Stimulated activated CD4-positive, alpha-beta T cell treated with anti-CD3 and anti-CD28 coated beads, Interleukin-12 subunit alpha, Interleukin-12 subunit beta, amount 100 ng/mL, for 48 hours (primary cell): ENCODE data around the gene ANAPC4.
"Not testable (repeated sequence)": the region's sequence is repeated elsewhere in the genome, so short reads cannot be mapped to it uniquely, and the experiment has no call there.

Experiments used
- DNase-seq, 3 donors: peaks; one replicate each; pipeline ENCODE4 v3.0.0-alpha.2; 2020; ENCODE audit warnings: low read depth in 2 of 3, low spot score in 1 of 3

The ANAPC4 gene

GRCh38 chr4:25376754-25377571 is at the start of gene ANAPC4:
ANAPC4 (plus strand) TSS chr4:25377263; CDS start chr4:25377428, 165 bp downstream.
- DNase-seq: peak; percentile 94 to 99 (median 95)

GRCh38 chr4:25328463-25328862 is 48.6 kb upstream of the ANAPC4 start:
- not testable (repeated sequence) for DNase-seq

GRCh38 chr4:25330335-25330734 is 46.7 kb upstream of the ANAPC4 start:
- DNase-seq: no peak

- no peak for DNase-seq
Measured at GRCh38 chr4:25330905-25331808, 45.9 kb upstream of the ANAPC4 start.

GRCh38 chr4:25343671-25344070 is 33.4 kb upstream of the ANAPC4 start:
- DNase-seq: no peak

GRCh38 chr4:25345744-25346143 is 31.3 kb upstream of the ANAPC4 start:
- DNase-seq: no peak

GRCh38 chr4:25346913-25347312 is 30.1 kb upstream of the ANAPC4 start:
- DNase-seq: no peak

GRCh38 chr4:25347473-25347872 is 29.6 kb upstream of the ANAPC4 start:
- no peak for DNase-seq

- no peak for DNase-seq
Measured at GRCh38 chr4:25347971-25348370, 29.1 kb upstream of the ANAPC4 start.

GRCh38 chr4:25350561-25350960 is 26.5 kb upstream of the ANAPC4 start:
- DNase-seq: no peak

GRCh38 chr4:25351777-25352416 is 25.2 kb upstream of the ANAPC4 start:
- no peak for DNase-seq

GRCh38 chr4:25356068-25356467 is 21.0 kb upstream of the ANAPC4 start:
- no peak for DNase-seq

GRCh38 chr4:25358515-25359275 is 18.4 kb upstream of the ANAPC4 start:
- no peak for DNase-seq

GRCh38 chr4:25361253-25361652 is 15.8 kb upstream of the ANAPC4 start:
- DNase-seq: no peak

- no peak for DNase-seq
Measured at GRCh38 chr4:25367004-25367621, 9.9 kb upstream of the ANAPC4 start.

- no peak for DNase-seq
Measured at GRCh38 chr4:25367877-25368276, 9.2 kb upstream of the ANAPC4 start.

- DNase-seq: no peak
Measured at GRCh38 chr4:25368315-25368714, 8.7 kb upstream of the ANAPC4 start.

GRCh38 chr4:25370242-25370641 is 6.8 kb upstream of the ANAPC4 start:
- no peak for DNase-seq

GRCh38 chr4:25372549-25372948 is 4.5 kb upstream of the ANAPC4 start:
- not testable (repeated sequence) for DNase-seq
